IMR-90 (cell line): Measurements from ENCODE around the gene PHACTR3. TPM values are rescaled to one million over a fixed set of nuclear protein-coding genes. Genes with fewer than 3 reads are reported as not detected.

Source experiments
- ATAC-seq: fragments of 200-7000 bp; cut with Tn5 transposase; 2 replicates; pipeline ENCODE4 v1.9.1; 2020; ENCODE audit warnings: low read depth, mild to moderate bottlenecking, moderate library complexity
- BruUV-seq: library from RNA; stranded (reverse); fragments of 400-500 nt; replicated peaks from 2 replicates; lab custom pipeline; 2021; lab: Mats Ljungman, UMichigan
- CTCF ChIA-PET: fragments of 300-600 bp; formaldehyde crosslinking; extraction: SDS; loops from one replicate; lab custom pipeline; 2021; ENCODE audit warnings: antibody characterized with exemption; lab: Yijun Ruan, JAX
- POLR2A ChIA-PET: fragments of 300-600 bp; sonication (Branson Sonifier 250); formaldehyde crosslinking; loops from one replicate; lab custom pipeline; 2022; ENCODE audit warnings: antibody characterized with exemption; ENCODE audit not compliant: unreplicated experiment; lab: Charles Lee
- DNase-seq: peaks from one replicate; pipeline ENCODE4 v3.0.0; 2013
- H2AFZ ChIP-seq: replicated peaks from 2 replicates; pipeline ENCODE3; 2013; ENCODE audit warnings: low read length, mild to moderate bottlenecking; ENCODE audit not compliant: poor library complexity
- H2AK5ac ChIP-seq: 2 replicates; pipeline ENCODE4 v1.6.1; 2013; ENCODE audit warnings: low read depth, low read length, inconsistent platforms
- H2AK9ac ChIP-seq: replicated peaks from 2 replicates; pipeline ENCODE3; 2013; ENCODE audit warnings: mild to moderate bottlenecking, low read depth, low read length, moderate library complexity; ENCODE audit not compliant: poor library complexity
- H2BK120ac ChIP-seq: 2 replicates; pipeline ENCODE4 v1.6.1; 2013; ENCODE audit warnings: low read depth, low read length, inconsistent platforms
- H2BK15ac ChIP-seq: 3 replicates; pipeline ENCODE4 v1.6.1; 2013; ENCODE audit warnings: low read depth, low read length, inconsistent platforms
- H2BK20ac ChIP-seq: 2 replicates; pipeline ENCODE4 v1.6.1; 2013; ENCODE audit warnings: low read depth, mild to moderate bottlenecking, inconsistent platforms, low read length, moderate library complexity
- H2BK5ac ChIP-seq: 2 replicates; pipeline ENCODE4 v1.6.1; 2013; ENCODE audit warnings: mild to moderate bottlenecking, low read depth, low read length, inconsistent platforms; ENCODE audit not compliant: poor library complexity, severe bottlenecking
- H3K14ac ChIP-seq: replicated peaks from 2 replicates; pipeline ENCODE4 v1.6.1; 2013; ENCODE audit warnings: low read depth, low read length, inconsistent platforms
- H3K18ac ChIP-seq: 2 replicates; pipeline ENCODE4 v1.6.1; 2013; ENCODE audit warnings: low read depth, low read length, control low read depth
- H3K23ac ChIP-seq: 2 replicates; pipeline ENCODE4 v1.6.1; 2013; ENCODE audit warnings: low read depth, low read length, inconsistent platforms
- H3K27ac ChIP-seq: 2 replicates; pipeline ENCODE4 v1.5.1; 2013; ENCODE audit warnings: mild to moderate bottlenecking, control low read depth, low read length; ENCODE audit not compliant: insufficient read depth
- H3K27me3 ChIP-seq: 2 replicates; pipeline ENCODE4 v1.6.1; 2013; ENCODE audit warnings: low read length; ENCODE audit not compliant: control insufficient read depth, insufficient read depth
- H3K36me3 ChIP-seq: 2 replicates; pipeline ENCODE4 v1.6.1; 2013; ENCODE audit warnings: low read length, mixed read lengths; ENCODE audit not compliant: control insufficient read depth, insufficient read depth
- H3K4ac ChIP-seq: 2 replicates; pipeline ENCODE4 v1.6.1; 2013; ENCODE audit warnings: low read depth, low read length, inconsistent platforms
- H3K4me1 ChIP-seq: 2 replicates; pipeline ENCODE4 v1.6.1; 2013; ENCODE audit warnings: low read length, mixed read lengths; ENCODE audit not compliant: control insufficient read depth, insufficient read depth
- H3K4me2 ChIP-seq: 2 replicates; pipeline ENCODE4 v1.6.1; 2013; ENCODE audit warnings: low read depth, mild to moderate bottlenecking, control low read depth, low read length, moderate library complexity
- H3K4me3 ChIP-seq: 2 replicates; pipeline ENCODE4 v1.5.1; 2013; ENCODE audit warnings: low read depth, mild to moderate bottlenecking, control low read depth, low read length, moderate library complexity; ENCODE audit not compliant: insufficient read depth
- H3K56ac ChIP-seq: 2 replicates; pipeline ENCODE4 v1.6.1; 2013; ENCODE audit warnings: low read length, inconsistent platforms; ENCODE audit not compliant: insufficient read depth; ENCODE audit errors: extremely low read depth
- H3K79me1 ChIP-seq, 2 experiments: 2 replicates each; pipeline ENCODE4 v1.6.1; 2013; ENCODE audit warnings: low read length in 2 of 2, inconsistent platforms in 1 of 2, low read depth in 1 of 2
- H3K9ac ChIP-seq: 2 replicates; pipeline ENCODE4 v1.6.1; 2013; ENCODE audit warnings: low read depth, low read length, control low read depth
- H3K9me1 ChIP-seq: 2 replicates; pipeline ENCODE4 v1.6.1; 2013; ENCODE audit warnings: low read length, inconsistent platforms; ENCODE audit not compliant: insufficient read depth
- H3K9me3 ChIP-seq: 2 replicates; pipeline ENCODE4 v1.6.1; 2013; ENCODE audit warnings: low read length; ENCODE audit not compliant: control insufficient read depth, insufficient read depth
- H4K20me1 ChIP-seq: 2 replicates; pipeline ENCODE4 v1.6.1; 2013; ENCODE audit warnings: low read length, inconsistent platforms; ENCODE audit not compliant: insufficient read depth
- H4K5ac ChIP-seq: 2 replicates; pipeline ENCODE4 v1.6.1; 2013; ENCODE audit warnings: mild to moderate bottlenecking, low read depth, low read length, control low read depth
- H4K8ac ChIP-seq, 2 experiments: 2 replicates each; pipeline ENCODE4 v1.6.1; 2013; ENCODE audit warnings: low read depth in 2 of 2, low read length in 2 of 2, control low read depth in 1 of 2, inconsistent platforms in 1 of 2
- H4K91ac ChIP-seq: 2 replicates; pipeline ENCODE4 v1.6.1; 2013; ENCODE audit warnings: low read depth, low read length, inconsistent platforms; ENCODE audit not compliant: insufficient read depth
- NFE2L2 ChIP-seq: fragments of 150-350 bp; IDR thresholded peaks from 2 replicates; pipeline ENCODE4 v1.6.1; 2016; ENCODE audit warnings: low read depth, mild to moderate bottlenecking, low read length
- RAD21 ChIP-seq: IDR thresholded peaks from 2 replicates; pipeline ENCODE4 v1.6.1; 2012; ENCODE audit warnings: low read length, improper control_type of control experiment
- WGBS, 2 experiments: methylation state at CpG; one replicate each; pipeline versions ENCODE4 v1.1.5 to v1.1.7; 2013; ENCODE audit warnings: missing lambda C conversion rate in 2 of 2; ENCODE audit not compliant: insufficient read length in 1 of 2; ENCODE audit errors: extremely low coverage in 2 of 2; 5-methylcytosine and 5-hydroxymethylcytosine counted together
- dilution Hi-C: fragments of 300-500 bp; cut with HindIII; formaldehyde crosslinking; loops from one replicate; pipeline ENCODE4 v1.14.3; 2018; ENCODE audit warnings: low sequenced_read_pairs; ENCODE audit not compliant: unreplicated experiment
- in situ Hi-C: fragments of 300-500 bp; cut with MboI; formaldehyde crosslinking; loops from 3 replicates; pipeline ENCODE4 v1.14.3; 2019; ENCODE audit warnings: low sequenced_read_pairs, inconsistent platforms, mixed read lengths
- intact Hi-C: fragments of 100-400 bp; cut with micrococcal nuclease; formaldehyde crosslinking; loops from 2 replicates; pipeline ENCODE4 v1.10.0; 2022
- polyA plus RNA-seq, 3 experiments: library from polyadenylated mRNA; depleted of rRNA; stranded (reverse); fragments of >200 nt; gene quantifications; 2 replicates each; pipeline ENCODE4 v1.2.3, GENCODE V29; 2012; ENCODE audit warnings: low replicate concordance in 1 of 3
- total RNA-seq: library from RNA; depleted of rRNA; stranded (reverse); fragments of >200 nt; gene quantifications from 2 replicates; pipeline ENCODE4 v1.2.3, GENCODE V29; 2012

PHACTR3 gene
- total and polyA plus RNA-seq, 2 of the 4 experiments (the other 2 are of a cell fraction) = not detected

GRCh38 chr20:59676851-59677182 is 72.5 kb downstream of the PHACTR3 start:
- H3K27ac ChIP-seq = no peak overlapping the region
- H3K9ac ChIP-seq = no peak overlapping the region
- no peaks in the 10 kb centered on the region for H3K9me1 ChIP-seq
- H4K20me1 ChIP-seq = no peaks in the 10 kb centered on the region
- H3K4ac ChIP-seq = no peak overlapping the region
- H2BK120ac ChIP-seq = no peak overlapping the region
- dilution Hi-C loops (no loop called here), in situ Hi-C loops (no loop called here), intact Hi-C loops (no loop called here)
- TF ChIP-seq NFE2L2 = no peak
- no peak for TF ChIP-seq RAD21
- H4K8ac ChIP-seq = no peak overlapping the region
- H3K23ac ChIP-seq = no peak overlapping the region
- no peak overlapping the region for H3K56ac ChIP-seq
- no peak overlapping the region for H2BK5ac ChIP-seq
- no peak overlapping the region for H3K18ac ChIP-seq
- H3K14ac ChIP-seq = no peak overlapping the region
- no TSS peak for BruUV-seq
- ChIA-PET POLR2A (no interaction called here), CTCF (no interaction called here)
- H3K79me1 ChIP-seq = no peaks in the 10 kb centered on the region
- H3K9me3 ChIP-seq = peaks cover 27% of the 10 kb centered on the region
- H3K27me3 ChIP-seq = no peaks in the 10 kb centered on the region
- no peak overlapping the region for H2BK20ac ChIP-seq
- no peak overlapping the region for H3K4me3 ChIP-seq
- no peak overlapping the region for H2AFZ ChIP-seq
- DNase-seq = no peak
- H3K4me2 ChIP-seq = no peak overlapping the region
- no peak overlapping the region for H4K91ac ChIP-seq
- H3K4me1 ChIP-seq = no peaks in the 10 kb centered on the region
- ATAC-seq = no peak
- WGBS, 2 experiments = no CpG with 5 or more reads among the region's 4 CpGs
- H4K5ac ChIP-seq = no peak overlapping the region
- no peak overlapping the region for H2AK5ac ChIP-seq
- H3K36me3 ChIP-seq = no peaks in the 10 kb centered on the region
- no peak overlapping the region for H2AK9ac ChIP-seq
- H2BK15ac ChIP-seq = no peak overlapping the region
